Peyer's patch (tissue), 4 donors: Measurements from ENCODE around the gene KCTD10.
A peak's percentile ranks its signal among the peaks of the same experiment; 100 is the strongest.

Experiments
- CTCF ChIP-seq, 6 experiments: fragments of 450-650 bp in 4 of 6; fragments of 200-600 bp in 2 of 6; sonication (generic) in 1 of 6; IDR thresholded peaks; one replicate each; pipeline ENCODE4 v1.5.1; 2017 to 2019; ENCODE audit warnings: antibody characterized with exemption in 6 of 6, mild to moderate bottlenecking in 3 of 6, moderate library complexity in 1 of 6
- POLR2A ChIP-seq, 2 donors: fragments of 450-650 bp; IDR thresholded peaks; one replicate each; pipeline ENCODE4 v1.5.1; 2017; ENCODE audit warnings: antibody characterized with exemption in 2 of 2, mild to moderate bottlenecking in 2 of 2, moderate library complexity in 2 of 2

- TF ChIP-seq CTCF (IDR thresholded peaks at IDR 0.05) = peak; percentile 66 to 98 (median 84)
- TF ChIP-seq POLR2A (IDR thresholded peaks at IDR 0.05) = no peak
Measured at GRCh38 chr12:109428037-109428629, 49.0 kb downstream of the KCTD10 start.
